GM23338 (cell line): ENCODE measurements around the gene POLR3A.

ENCODE experiments used
- EZH2 ChIP-seq: fragments of 200-600 bp; sonication (generic); IDR thresholded peaks from one replicate; pipeline ENCODE4 v1.8.0; 2017; ENCODE audit warnings: antibody characterized with exemption, mild to moderate bottlenecking, low read depth; ENCODE audit not compliant: unreplicated experiment
- TF ChIP-seq, protein P1 (sequence below), 2 experiments: fragments of 200-600 bp in 1 of 2; sonication (generic) in 1 of 2; conservative IDR thresholded peaks; 2 replicates each; pipeline versions ENCODE4 v1.5.1 to v1.6.1; 2016 to 2017; ENCODE audit warnings: antibody characterized with exemption in 2 of 2, low read depth in 2 of 2, mild to moderate bottlenecking in 2 of 2, moderate library complexity in 1 of 2

DNA sequence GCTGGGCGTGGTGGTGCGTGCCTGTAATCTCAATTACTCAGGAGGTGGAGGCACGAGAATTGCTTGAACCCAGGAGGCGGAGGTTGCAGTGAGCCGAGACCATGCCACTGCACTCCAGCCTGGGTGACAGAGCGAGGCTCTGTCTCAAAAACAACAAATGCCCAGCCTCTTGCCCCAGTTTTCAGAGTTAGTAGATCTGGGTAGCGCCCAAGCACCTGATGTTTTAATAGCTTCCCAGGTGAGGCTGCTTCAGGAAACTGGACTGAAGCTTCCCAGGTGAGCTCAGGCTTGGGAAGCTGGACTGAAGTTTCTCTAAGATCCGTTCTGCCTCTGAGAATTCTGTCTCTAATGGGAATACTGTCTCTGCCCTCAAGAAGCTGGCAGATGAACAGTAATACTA is 16.5 kb upstream of the POLR3A start:
- no peak for TF ChIP-seq EZH2
- TF ChIP-seq, protein P1, sequence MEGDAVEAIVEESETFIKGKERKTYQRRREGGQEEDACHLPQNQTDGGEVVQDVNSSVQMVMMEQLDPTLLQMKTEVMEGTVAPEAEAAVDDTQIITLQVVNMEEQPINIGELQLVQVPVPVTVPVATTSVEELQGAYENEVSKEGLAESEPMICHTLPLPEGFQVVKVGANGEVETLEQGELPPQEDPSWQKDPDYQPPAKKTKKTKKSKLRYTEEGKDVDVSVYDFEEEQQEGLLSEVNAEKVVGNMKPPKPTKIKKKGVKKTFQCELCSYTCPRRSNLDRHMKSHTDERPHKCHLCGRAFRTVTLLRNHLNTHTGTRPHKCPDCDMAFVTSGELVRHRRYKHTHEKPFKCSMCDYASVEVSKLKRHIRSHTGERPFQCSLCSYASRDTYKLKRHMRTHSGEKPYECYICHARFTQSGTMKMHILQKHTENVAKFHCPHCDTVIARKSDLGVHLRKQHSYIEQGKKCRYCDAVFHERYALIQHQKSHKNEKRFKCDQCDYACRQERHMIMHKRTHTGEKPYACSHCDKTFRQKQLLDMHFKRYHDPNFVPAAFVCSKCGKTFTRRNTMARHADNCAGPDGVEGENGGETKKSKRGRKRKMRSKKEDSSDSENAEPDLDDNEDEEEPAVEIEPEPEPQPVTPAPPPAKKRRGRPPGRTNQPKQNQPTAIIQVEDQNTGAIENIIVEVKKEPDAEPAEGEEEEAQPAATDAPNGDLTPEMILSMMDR (conservative IDR thresholded peaks at IDR 0.05; ENCODE audit: low read depth in 2 of 2): no peak
